ENCODE measurements around the gene RFX8. TPM values are rescaled to one million over a fixed set of nuclear protein-coding genes. Genes with fewer than 3 reads are reported as not detected.

Gene RFX8
- total and polyA plus RNA-seq, 9 of the 15 experiments (the other 6 are each of a cell fraction or from before 2014, with no cell fraction given), result not detected

DNA sequence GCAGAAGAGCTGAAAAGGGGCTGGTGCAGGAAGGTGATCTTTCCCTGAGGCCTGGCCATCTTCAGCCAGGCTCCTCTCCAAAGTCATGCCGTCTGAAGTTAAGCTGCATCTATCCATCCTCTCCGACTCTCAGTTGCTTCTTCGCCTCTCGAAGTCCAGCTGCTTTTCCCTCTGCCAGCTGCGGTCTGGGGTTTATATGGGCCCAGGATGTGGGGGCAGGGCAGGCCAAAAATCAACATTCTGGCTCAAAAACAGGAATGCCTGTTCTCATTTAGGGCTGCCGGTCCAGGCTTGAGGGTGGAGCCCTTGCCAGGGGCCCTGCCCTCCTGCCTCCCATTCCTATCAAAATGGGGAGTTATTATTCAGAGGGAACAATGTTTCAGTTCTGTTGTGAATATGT, 118.9 kb downstream of the RFX8 start:
- intact Hi-C loops (cut with micrococcal nuclease), result no loop called here
- Histone ChIP-seq H3K27me3 (ENCODE audit: control insufficient read depth in 2 of 2, insufficient read depth in 2 of 2, low read length in 2 of 2) (peaks cover 12 to 34% of the 10 kb centered on the region in 2 experiments; a peak in 3 of 5 replicates), H3K9ac (ENCODE audit: insufficient read depth in 1 of 2, low read depth in 2 of 2, low read length in 2 of 2) (no peak overlapping the region; a peak in 1 of 4 replicates), H3K9me3 (replicated peaks; ENCODE audit: control insufficient read depth, insufficient read depth, low read depth, low read length) (no peaks in the 10 kb centered on the region), H2AFZ (ENCODE audit: low read depth, low read length) (no peak overlapping the region), H3K4me1 (replicated peaks in 1 of 2; ENCODE audit: control insufficient read depth in 2 of 2, insufficient read depth in 2 of 2, low read length in 2 of 2) (peaks cover 0 to 4% of the 10 kb centered on the region in 2 experiments; a peak in 1 of 5 replicates), H3K4me2 (ENCODE audit: insufficient read depth, low read length) (no peak overlapping the region), H3K27ac (ENCODE audit: extremely low read depth, low read depth, low read length) (no peak overlapping the region), H3K4me3 (no peak overlapping the region), H3K79me2 (ENCODE audit: control insufficient read depth, insufficient read depth, low read length) (no peaks in the 10 kb centered on the region), H3K36me3 (ENCODE audit: control insufficient read depth, insufficient read depth, low read length) (no peaks in the 10 kb centered on the region), H4K20me1 (replicated peaks; ENCODE audit: control insufficient read depth, insufficient read depth, low read length) (no peaks in the 10 kb centered on the region), H3K9me1 (ENCODE audit: control insufficient read depth, insufficient read depth, low read length) (no peaks in the 10 kb centered on the region)
- BruUV-seq (replicated peaks), result no TSS peak
- no peak for DNase-seq (ENCODE audit: extremely low read depth in 1 of 4, low spot score in 3 of 4)
- no peak for FAIRE-seq
- no peak for ATAC-seq
- in situ Hi-C loops (cut with MboI), result no loop called here
- TF ChIP-seq ZNF23 (CRISPR knock-in tag; IDR thresholded peaks at IDR 0.05), result no peak
- TF ChIP-seq KDM4B (IDR thresholded peaks at IDR 0.05; ENCODE audit: borderline replicate concordance in 2 of 2, low read depth in 1 of 2), result no peak
- no peak for TF ChIP-seq FOXK1 (CRISPR knock-in tag; IDR thresholded peaks at IDR 0.05; ENCODE audit: borderline replicate concordance)
- TF ChIP-seq ZC3H4 (CRISPR knock-in tag; IDR thresholded peaks at IDR 0.05; ENCODE audit: borderline replicate concordance), result no peak
- no peak for TF ChIP-seq DIDO1 (tag; IDR thresholded peaks at IDR 0.05; ENCODE audit: low read depth)
- no peak for TF ChIP-seq ZNF699 (CRISPR knock-in tag; IDR thresholded peaks at IDR 0.05; ENCODE audit: insufficient replicate concordance)
- TF ChIP-seq, protein P1, sequence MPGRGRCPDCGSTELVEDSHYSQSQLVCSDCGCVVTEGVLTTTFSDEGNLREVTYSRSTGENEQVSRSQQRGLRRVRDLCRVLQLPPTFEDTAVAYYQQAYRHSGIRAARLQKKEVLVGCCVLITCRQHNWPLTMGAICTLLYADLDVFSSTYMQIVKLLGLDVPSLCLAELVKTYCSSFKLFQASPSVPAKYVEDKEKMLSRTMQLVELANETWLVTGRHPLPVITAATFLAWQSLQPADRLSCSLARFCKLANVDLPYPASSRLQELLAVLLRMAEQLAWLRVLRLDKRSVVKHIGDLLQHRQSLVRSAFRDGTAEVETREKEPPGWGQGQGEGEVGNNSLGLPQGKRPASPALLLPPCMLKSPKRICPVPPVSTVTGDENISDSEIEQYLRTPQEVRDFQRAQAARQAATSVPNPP (IDR thresholded peaks at IDR 0.05; ENCODE audit: borderline replicate concordance, insufficient read depth, insufficient read length), result no peak
- TF ChIP-seq, protein P2, sequence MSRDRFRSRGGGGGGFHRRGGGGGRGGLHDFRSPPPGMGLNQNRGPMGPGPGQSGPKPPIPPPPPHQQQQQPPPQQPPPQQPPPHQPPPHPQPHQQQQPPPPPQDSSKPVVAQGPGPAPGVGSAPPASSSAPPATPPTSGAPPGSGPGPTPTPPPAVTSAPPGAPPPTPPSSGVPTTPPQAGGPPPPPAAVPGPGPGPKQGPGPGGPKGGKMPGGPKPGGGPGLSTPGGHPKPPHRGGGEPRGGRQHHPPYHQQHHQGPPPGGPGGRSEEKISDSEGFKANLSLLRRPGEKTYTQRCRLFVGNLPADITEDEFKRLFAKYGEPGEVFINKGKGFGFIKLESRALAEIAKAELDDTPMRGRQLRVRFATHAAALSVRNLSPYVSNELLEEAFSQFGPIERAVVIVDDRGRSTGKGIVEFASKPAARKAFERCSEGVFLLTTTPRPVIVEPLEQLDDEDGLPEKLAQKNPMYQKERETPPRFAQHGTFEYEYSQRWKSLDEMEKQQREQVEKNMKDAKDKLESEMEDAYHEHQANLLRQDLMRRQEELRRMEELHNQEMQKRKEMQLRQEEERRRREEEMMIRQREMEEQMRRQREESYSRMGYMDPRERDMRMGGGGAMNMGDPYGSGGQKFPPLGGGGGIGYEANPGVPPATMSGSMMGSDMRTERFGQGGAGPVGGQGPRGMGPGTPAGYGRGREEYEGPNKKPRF (IDR thresholded peaks at IDR 0.05; ENCODE audit: low read depth, low read length), result no peak
- no peak for TF ChIP-seq ZFPM2 (CRISPR knock-in tag; IDR thresholded peaks at IDR 0.05)
- TF ChIP-seq NEUROD1 (IDR thresholded peaks at IDR 0.05; ENCODE audit: borderline replicate concordance, low read depth, low read length, partially characterized antibody), result no peak
- TF ChIP-seq, protein P3, sequence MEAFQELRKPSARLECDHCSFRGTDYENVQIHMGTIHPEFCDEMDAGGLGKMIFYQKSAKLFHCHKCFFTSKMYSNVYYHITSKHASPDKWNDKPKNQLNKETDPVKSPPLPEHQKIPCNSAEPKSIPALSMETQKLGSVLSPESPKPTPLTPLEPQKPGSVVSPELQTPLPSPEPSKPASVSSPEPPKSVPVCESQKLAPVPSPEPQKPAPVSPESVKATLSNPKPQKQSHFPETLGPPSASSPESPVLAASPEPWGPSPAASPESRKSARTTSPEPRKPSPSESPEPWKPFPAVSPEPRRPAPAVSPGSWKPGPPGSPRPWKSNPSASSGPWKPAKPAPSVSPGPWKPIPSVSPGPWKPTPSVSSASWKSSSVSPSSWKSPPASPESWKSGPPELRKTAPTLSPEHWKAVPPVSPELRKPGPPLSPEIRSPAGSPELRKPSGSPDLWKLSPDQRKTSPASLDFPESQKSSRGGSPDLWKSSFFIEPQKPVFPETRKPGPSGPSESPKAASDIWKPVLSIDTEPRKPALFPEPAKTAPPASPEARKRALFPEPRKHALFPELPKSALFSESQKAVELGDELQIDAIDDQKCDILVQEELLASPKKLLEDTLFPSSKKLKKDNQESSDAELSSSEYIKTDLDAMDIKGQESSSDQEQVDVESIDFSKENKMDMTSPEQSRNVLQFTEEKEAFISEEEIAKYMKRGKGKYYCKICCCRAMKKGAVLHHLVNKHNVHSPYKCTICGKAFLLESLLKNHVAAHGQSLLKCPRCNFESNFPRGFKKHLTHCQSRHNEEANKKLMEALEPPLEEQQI (IDR thresholded peaks at IDR 0.05), result no peak
- no peak for TF ChIP-seq ELF1 (tag; IDR thresholded peaks at IDR 0.05)
- no peak for TF ChIP-seq ZNF274 (IDR thresholded peaks at IDR 0.05; ENCODE audit: borderline replicate concordance, low read depth, low read length)
- no peak for TF ChIP-seq ADNP (tag; IDR thresholded peaks at IDR 0.05)
- no peak for TF ChIP-seq MCM5 (IDR thresholded peaks at IDR 0.05; ENCODE audit: low read depth)
- POLR2A ChIA-PET, result no interaction called here
- WGBS (ENCODE audit: insufficient coverage, low coverage, missing lambda C conversion rate), result 2% methylated on average over 6 of the region's 6 CpGs
- CTCF ChIA-PET (ENCODE audit: low intra/inter-chr PET ratio), result no interaction called here

All from K562 (cell line).